H1 (cell line): ENCODE measurements around the gene MDM1. TPM values are rescaled to one million over a fixed set of nuclear protein-coding genes. Genes with fewer than 3 reads are reported as not detected.
A peak's percentile ranks its signal among the peaks of the same experiment; 100 is the strongest.

Experiments used
- CTCF ChIA-PET: fragments of 300-600 bp; sonication (Branson Sonifier 250); formaldehyde crosslinking; loops from one replicate; lab custom pipeline; 2021; ENCODE audit not compliant: partially characterized antibody; lab: Charles Lee
- POLR2A ChIA-PET: fragments of 300-600 bp; sonication (Branson Sonifier 250); formaldehyde crosslinking; loops from one replicate; lab custom pipeline; 2021; ENCODE audit warnings: inconsistent platforms; ENCODE audit not compliant: partially characterized antibody; lab: Charles Lee
- DNase-seq, 2 experiments: peaks; one replicate each; pipeline versions ENCODE4 v3.0.0 to v3.0.0-alpha.2; 2010 to 2022; ENCODE audit warnings: low spot score in 2 of 2, low read depth in 1 of 2, mixed read lengths in 1 of 2
- FAIRE-seq: peaks from 2 replicates; lab custom pipeline; 2011; peaks lifted over from hg19 to GRCh38; lab: Jason Lieb, UNC
- H2AFZ ChIP-seq: 2 replicates; pipeline ENCODE4 v1.8.1; 2012; ENCODE audit warnings: low read length, inconsistent platforms
- H2AK5ac ChIP-seq: 2 replicates; pipeline ENCODE4 v1.6.1; 2013; ENCODE audit warnings: low read depth, low read length
- H2BK120ac ChIP-seq: replicated peaks from 2 replicates; pipeline ENCODE3; 2013; ENCODE audit warnings: low read depth, low read length, inconsistent platforms
- H2BK12ac ChIP-seq: 2 replicates; pipeline ENCODE4 v1.6.1; 2013; ENCODE audit warnings: low read depth, low read length
- H2BK15ac ChIP-seq: 2 replicates; pipeline ENCODE4 v1.6.1; 2013; ENCODE audit warnings: low read length
- H2BK20ac ChIP-seq: 2 replicates; pipeline ENCODE4 v1.6.1; 2013; ENCODE audit warnings: low read length
- H2BK5ac ChIP-seq: 2 replicates; pipeline ENCODE4 v1.6.1; 2013; ENCODE audit warnings: low read depth, low read length
- H3K14ac ChIP-seq: 2 replicates; pipeline ENCODE4 v1.6.1; 2013; ENCODE audit warnings: inconsistent platforms; ENCODE audit not compliant: insufficient read length
- H3K18ac ChIP-seq: 2 replicates; pipeline ENCODE4 v1.6.1; 2013; ENCODE audit warnings: low read length; ENCODE audit errors: extremely low read depth
- H3K23ac ChIP-seq: 2 replicates; pipeline ENCODE4 v1.6.1; 2013; ENCODE audit warnings: inconsistent platforms; ENCODE audit not compliant: insufficient read length
- H3K23me2 ChIP-seq: 2 replicates; pipeline ENCODE4 v1.6.1; 2013; ENCODE audit warnings: low read depth, low read length
- H3K27ac ChIP-seq: 2 replicates; pipeline ENCODE4 v1.6.1; 2011; ENCODE audit warnings: low read depth, low read length, inconsistent platforms
- H3K27me3 ChIP-seq, 4 experiments: replicated peaks in 1 of 4; 1 replicate in 1 of 4; 2 replicates in 3 of 4; pipeline versions ENCODE4 v1.6.1 to v1.8.1; 2011 to 2013; ENCODE audit warnings: low read length in 3 of 4, mild to moderate bottlenecking in 3 of 4, inconsistent platforms in 2 of 4, mixed read lengths in 2 of 4, moderate library complexity in 1 of 4; ENCODE audit not compliant: control insufficient read depth in 3 of 4, insufficient read depth in 3 of 4; ENCODE audit errors: extremely low read depth in 1 of 4
- H3K36me3 ChIP-seq, 4 experiments: 2 replicates each; pipeline versions ENCODE4 v1.6.1 to v1.8.1; 2011 to 2013; ENCODE audit warnings: mild to moderate bottlenecking in 4 of 4, low read length in 3 of 4, moderate library complexity in 2 of 4, control low read depth in 1 of 4, inconsistent platforms in 1 of 4; ENCODE audit not compliant: insufficient read depth in 4 of 4, control insufficient read depth in 2 of 4
- H3K4ac ChIP-seq: replicated peaks from 2 replicates; pipeline ENCODE3; 2013; ENCODE audit warnings: low read length, low read depth, mixed read lengths, inconsistent platforms; ENCODE audit not compliant: insufficient read length
- H3K4me1 ChIP-seq, 4 experiments: replicated peaks in 1 of 4; 1 replicate in 1 of 4; 2 replicates in 3 of 4; pipeline versions ENCODE4 v1.6.1 to v1.8.1; 2011 to 2013; ENCODE audit warnings: low read length in 3 of 4, inconsistent platforms in 2 of 4, mixed read lengths in 1 of 4; ENCODE audit not compliant: insufficient read depth in 4 of 4, control insufficient read depth in 3 of 4
- H3K4me2 ChIP-seq, 2 experiments: 2 replicates each; pipeline versions ENCODE4 v1.6.1 to v1.8.1; 2011 to 2013; ENCODE audit warnings: low read depth in 2 of 2, low read length in 2 of 2, control low read depth in 1 of 2, inconsistent platforms in 1 of 2, mild to moderate bottlenecking in 1 of 2; ENCODE audit not compliant: insufficient read depth in 1 of 2
- H3K4me3 ChIP-seq, 4 experiments: fragments of 200-600, 300-600 bp in 1 of 4; sonication (generic), shearing (Covaris generic), sonication (Bioruptor Twin) in 1 of 4; 2 replicates each; pipeline versions ENCODE4 v1.5.1 to v1.8.1; 2011 to 2016; ENCODE audit warnings: low read length in 4 of 4, low read depth in 3 of 4, control low read depth in 2 of 4, inconsistent platforms in 2 of 4, mild to moderate bottlenecking in 2 of 4, mixed read lengths in 1 of 4, moderate library complexity in 1 of 4; ENCODE audit not compliant: insufficient read depth in 2 of 4; ENCODE audit errors: extremely low read depth in 1 of 4
- H3K56ac ChIP-seq: replicated peaks from 2 replicates; pipeline ENCODE3; 2013; ENCODE audit warnings: low read depth, mild to moderate bottlenecking, mixed read lengths, low read length, inconsistent platforms; ENCODE audit not compliant: insufficient read length
- H3K79me1 ChIP-seq: 2 replicates; pipeline ENCODE4 v1.6.1; 2013; ENCODE audit warnings: low read depth, low read length, control low read depth
- H3K79me2 ChIP-seq, 2 experiments: 2 replicates each; pipeline versions ENCODE4 v1.6.1 to v1.8.1; 2012 to 2013; ENCODE audit warnings: low read length in 2 of 2, mild to moderate bottlenecking in 2 of 2, inconsistent platforms in 1 of 2; ENCODE audit not compliant: insufficient read depth in 2 of 2, control insufficient read depth in 1 of 2
- H3K9ac ChIP-seq, 4 experiments: replicated peaks in 1 of 4; 1 replicate in 1 of 4; 2 replicates in 3 of 4; pipeline versions ENCODE4 v1.6.1 to v1.8.1; 2011 to 2013; ENCODE audit warnings: low read depth in 3 of 4, low read length in 3 of 4, control low read depth in 2 of 4, mild to moderate bottlenecking in 2 of 4, moderate library complexity in 2 of 4, inconsistent platforms in 1 of 4; ENCODE audit errors: extremely low read depth in 1 of 4
- H3K9me3 ChIP-seq, 2 experiments: 2 replicates each; pipeline versions ENCODE4 v1.6.1 to v1.8.1; 2012 to 2013; ENCODE audit warnings: mild to moderate bottlenecking in 2 of 2, moderate library complexity in 2 of 2, control low read depth in 1 of 2, inconsistent platforms in 1 of 2, low read depth in 1 of 2, low read length in 1 of 2, mixed read lengths in 1 of 2; ENCODE audit not compliant: insufficient read depth in 2 of 2
- H4K20me1 ChIP-seq, 2 experiments: replicated peaks in 1 of 2; 2 replicates each; pipeline versions ENCODE3 to v1.8.1; 2011 to 2013; ENCODE audit warnings: inconsistent platforms in 2 of 2, low read length in 2 of 2, mild to moderate bottlenecking in 1 of 2; ENCODE audit not compliant: insufficient read depth in 2 of 2, control insufficient read depth in 1 of 2
- H4K5ac ChIP-seq: 2 replicates; pipeline ENCODE4 v1.6.1; 2013; ENCODE audit warnings: low read length, low read depth, mixed read lengths, inconsistent platforms; ENCODE audit not compliant: insufficient read length
- H4K8ac ChIP-seq: 2 replicates; pipeline ENCODE4 v1.8.0; 2013; ENCODE audit warnings: mild to moderate bottlenecking, moderate library complexity, low read length, inconsistent platforms; ENCODE audit not compliant: insufficient read depth; ENCODE audit errors: extremely low read depth
- H4K91ac ChIP-seq: replicated peaks from 2 replicates; pipeline ENCODE3; 2013; ENCODE audit warnings: low read length, mixed read lengths, inconsistent platforms; ENCODE audit not compliant: insufficient read length
- BACH1 ChIP-seq: IDR thresholded peaks from 2 replicates; pipeline ENCODE4 v1.6.1; 2012; ENCODE audit warnings: low read length, improper control_type of control experiment
- EZH2 ChIP-seq: fragments of 200-600 bp; sonication (generic); IDR thresholded peaks from 2 replicates; pipeline ENCODE4 v1.7.1; 2012; ENCODE audit warnings: low read depth, mild to moderate bottlenecking, moderate library complexity, low read length, inconsistent platforms; ENCODE audit not compliant: severe bottlenecking
- WGBS, 2 experiments: shearing (Covaris generic) in 1 of 2; methylation state at CpG; one replicate each; pipeline versions ENCODE4 v1.1.6 to v1.1.7; 2013 to 2015; ENCODE audit warnings: low lambda C conversion rate in 2 of 2, mixed read lengths in 2 of 2, inconsistent platforms in 1 of 2, low coverage in 1 of 2, missing lambda C conversion rate in 1 of 2; ENCODE audit not compliant: insufficient replicate concordance in 2 of 2, insufficient coverage in 1 of 2, insufficient read length in 1 of 2; ENCODE audit errors: extremely low coverage in 1 of 2, missing lambda C conversion rate in 1 of 2; 5-methylcytosine and 5-hydroxymethylcytosine counted together
- polyA plus RNA-seq, 7 experiments: library from polyadenylated mRNA; depleted of rRNA in 3 of 7; stranded (reverse) in 5 of 7; unstranded in 2 of 7; fragments of >200 nt in 5 of 7; fragments of 200-250 nt in 2 of 7; gene quantifications; 1 replicate in 5 of 7; 2 replicates in 1 of 7; 4 replicates in 1 of 7; pipeline versions ENCODE4 v1.2.1 to v1.2.3, GENCODE V29; 2011 to 2013; ENCODE audit warnings: missing spikeins in 2 of 7, mixed read lengths in 2 of 7
- total RNA-seq: library from RNA; stranded (reverse); fragmentation: NEBNext Ultra II Directional; extraction: Animal tissue kit (Norgen Biotek cat#: 25700); gene quantifications from 2 replicates; pipeline ENCODE4 v1.2.1, GENCODE V29; 2021

Gene MDM1
- total and polyA plus RNA-seq, 2 of the 8 experiments (the other 6 are each of a cell fraction or from before 2014, with no cell fraction given) = 3.1 to 10.7 TPM

GRCh38 chr12:68349921-68350606 is 17.9 kb upstream of the MDM1 start:
- FAIRE-seq = no peak

More at GRCh38 chr12:68349921-68350606, 17.9 kb upstream of the MDM1 start:
- Histone ChIP-seq H3K18ac (no peak overlapping the region), H4K8ac (no peak overlapping the region), H2BK15ac (no peak overlapping the region), H3K27ac (no peak overlapping the region), H2BK5ac (no peak overlapping the region), H3K23ac (no peak overlapping the region), H4K20me1 (no peaks in the 10 kb centered on the region), H3K9ac (no peak overlapping the region), H4K91ac (no peak overlapping the region), H3K9me3 (no peaks in the 10 kb centered on the region), H3K79me2 (no peaks in the 10 kb centered on the region), H3K56ac (no peak overlapping the region), H3K79me1 (no peaks in the 10 kb centered on the region), H3K27me3 (peaks cover 0 to 3% (median 0%) of the 10 kb centered on the region in 4 experiments; a peak in 1 of 7 replicates), H3K14ac (no peak overlapping the region), H3K36me3 (no peaks in the 10 kb centered on the region), H2BK120ac (no peak overlapping the region), H3K23me2 (no peaks in the 10 kb centered on the region), H2AK5ac (no peak overlapping the region), H3K4me3 (no peak overlapping the region), H3K4me2 (no peak overlapping the region), H3K4ac (no peak overlapping the region), H2BK20ac (no peak overlapping the region), H3K4me1 (no peaks in the 10 kb centered on the region), H4K5ac (no peak overlapping the region), H2AFZ (0 out of 2 replicates have a peak overlapping the region, but pooled peaks have one; percentile 5), H2BK12ac (no peak overlapping the region)
- DNase-seq = no peak
- ChIA-PET CTCF (interaction anchor here (0.9 to 2.5 kb wide), 6 partner anchors 9 to 340 kb away, joined by 3 to 12 read pairs (median 4); no protein-coding TSS in a partner anchor), POLR2A (interaction anchor here (0.8 to 1.7 kb wide), 2 partner anchors 8 to 18 kb away, joined by 4 read pairs; partner anchors contain the start of gene MDM1)
- TF ChIP-seq BACH1 = no peak
- TF ChIP-seq EZH2 = no peak
- 76% methylated on average over 5 of the region's 5 CpGs; no CpG with 5 or more reads in 1 of the 2 experiments for WGBS, 2 experiments
